Ascending aorta (tissue), 2 donors: Measurements from ENCODE around the gene PNMA8A. TPM values are rescaled to one million over a fixed set of nuclear protein-coding genes. Genes with fewer than 3 reads are reported as not detected.
A peak's percentile ranks its signal among the peaks of the same experiment; 100 is the strongest.

Experiments
- DNase-seq, 2 donors: peaks; one replicate each; pipeline ENCODE4 v3.0.0-alpha.2; 2019; ENCODE audit warnings: low spot score in 2 of 2
- H3K27ac ChIP-seq, 2 donors: fragments of 200-600 bp; sonication (generic); one replicate each; pipeline ENCODE4 v1.5.1; 2016 to 2017; ENCODE audit warnings: mild to moderate bottlenecking in 1 of 2
- H3K27me3 ChIP-seq: fragments of 200-600 bp; sonication (generic); one replicate; pipeline ENCODE4 v1.5.1; 2017
- H3K36me3 ChIP-seq, 2 donors: fragments of 200-600 bp; sonication (generic); one replicate each; pipeline ENCODE4 v1.5.1; 2016
- H3K4me1 ChIP-seq, 2 donors: fragments of 200-600 bp; sonication (generic); one replicate each; pipeline ENCODE4 v1.5.1; 2016 to 2017; ENCODE audit warnings: mild to moderate bottlenecking in 1 of 2
- H3K4me3 ChIP-seq, 2 donors: fragments of 200-600 bp; sonication (generic); one replicate each; pipeline ENCODE4 v1.5.1; 2016 to 2017; ENCODE audit warnings: mild to moderate bottlenecking in 1 of 2
- H3K9me3 ChIP-seq, 2 donors: fragments of 200-600 bp; sonication (generic); one replicate each; pipeline ENCODE4 v1.5.1; 2016
- intact Hi-C: fragments of 100-400 bp; cut with DNase I; formaldehyde crosslinking; loops from one replicate; pipeline ENCODE4 v1.15.1; 2023
- total RNA-seq: library from RNA; depleted of rRNA; stranded (reverse); fragments of >200 nt; gene quantifications from one replicate; pipeline ENCODE4 v1.1.0, GENCODE V29; 2016
- TF ChIP-seq, protein P1 (sequence below), 3 experiments: fragments of 200-600 bp in 2 of 3; fragments of 450-650 bp in 1 of 3; sonication (generic) in 2 of 3; IDR thresholded peaks; one replicate each; pipeline ENCODE4 v1.5.1; 2016 to 2019; ENCODE audit warnings: antibody characterized with exemption in 3 of 3, mild to moderate bottlenecking in 1 of 3, moderate library complexity in 1 of 3

The PNMA8A gene
- total RNA-seq, 1 donor from 2014 or later, result 0.53 TPM

DNA sequence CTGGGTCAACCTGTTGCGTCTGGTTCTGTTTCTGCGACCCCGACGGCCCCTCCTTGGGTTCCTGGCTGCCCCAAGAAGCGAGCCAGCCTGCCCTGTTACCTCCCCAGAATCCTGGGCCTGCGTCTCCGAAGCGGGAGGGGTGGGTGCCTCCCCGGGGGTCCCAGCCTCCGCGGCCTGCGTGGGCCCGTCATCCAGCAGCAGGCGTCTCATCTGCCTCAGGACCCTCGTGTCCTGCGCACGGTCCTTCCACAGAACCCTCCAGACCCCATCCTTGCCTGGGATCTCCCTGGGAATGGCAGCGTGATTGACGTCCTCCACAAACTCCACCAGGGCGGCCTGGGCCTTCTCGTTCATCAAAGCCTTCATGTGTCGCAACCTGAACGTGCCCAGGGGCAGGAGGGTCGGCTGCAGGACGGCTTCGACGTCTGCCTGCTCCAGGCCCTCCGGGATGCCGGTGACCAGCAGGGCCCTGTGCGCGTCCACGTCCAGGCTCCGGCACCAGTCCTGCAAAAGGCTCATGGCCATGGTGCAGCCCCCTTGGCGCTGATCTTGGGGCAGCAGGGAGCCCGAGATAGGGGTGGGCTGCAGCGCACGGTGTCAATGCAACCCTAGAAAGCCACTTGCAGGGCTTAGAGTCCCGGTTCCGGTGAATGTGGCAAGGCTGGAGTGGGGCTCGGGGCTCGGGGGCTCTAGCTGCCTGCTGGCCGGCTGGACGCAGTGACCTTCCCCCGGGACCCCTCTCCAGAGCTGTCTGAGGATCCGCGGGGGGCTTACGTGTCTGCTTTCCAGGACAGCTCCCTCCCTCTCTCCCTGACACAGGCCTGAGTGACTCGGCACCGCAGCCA is 23.8 kb upstream of the PNMA8A start:
- intact Hi-C loops, result no loop called here
- H3K27ac ChIP-seq, result peak overlapping the region in 1 of 2 donors; percentile 41
- no peaks in the 10 kb centered on the region for H3K36me3 ChIP-seq
- DNase-seq, result no peak
- no peaks in the 10 kb centered on the region for H3K27me3 ChIP-seq
- TF ChIP-seq, protein P1, sequence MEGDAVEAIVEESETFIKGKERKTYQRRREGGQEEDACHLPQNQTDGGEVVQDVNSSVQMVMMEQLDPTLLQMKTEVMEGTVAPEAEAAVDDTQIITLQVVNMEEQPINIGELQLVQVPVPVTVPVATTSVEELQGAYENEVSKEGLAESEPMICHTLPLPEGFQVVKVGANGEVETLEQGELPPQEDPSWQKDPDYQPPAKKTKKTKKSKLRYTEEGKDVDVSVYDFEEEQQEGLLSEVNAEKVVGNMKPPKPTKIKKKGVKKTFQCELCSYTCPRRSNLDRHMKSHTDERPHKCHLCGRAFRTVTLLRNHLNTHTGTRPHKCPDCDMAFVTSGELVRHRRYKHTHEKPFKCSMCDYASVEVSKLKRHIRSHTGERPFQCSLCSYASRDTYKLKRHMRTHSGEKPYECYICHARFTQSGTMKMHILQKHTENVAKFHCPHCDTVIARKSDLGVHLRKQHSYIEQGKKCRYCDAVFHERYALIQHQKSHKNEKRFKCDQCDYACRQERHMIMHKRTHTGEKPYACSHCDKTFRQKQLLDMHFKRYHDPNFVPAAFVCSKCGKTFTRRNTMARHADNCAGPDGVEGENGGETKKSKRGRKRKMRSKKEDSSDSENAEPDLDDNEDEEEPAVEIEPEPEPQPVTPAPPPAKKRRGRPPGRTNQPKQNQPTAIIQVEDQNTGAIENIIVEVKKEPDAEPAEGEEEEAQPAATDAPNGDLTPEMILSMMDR (IDR thresholded peaks at IDR 0.05), result no peak
- H3K4me3 ChIP-seq, result peak overlapping the region; percentile 27 to 63
- peaks cover 7 to 16% of the 10 kb centered on the region in 2 donors for H3K4me1 ChIP-seq
- no peaks in the 10 kb centered on the region for H3K9me3 ChIP-seq

DNA sequence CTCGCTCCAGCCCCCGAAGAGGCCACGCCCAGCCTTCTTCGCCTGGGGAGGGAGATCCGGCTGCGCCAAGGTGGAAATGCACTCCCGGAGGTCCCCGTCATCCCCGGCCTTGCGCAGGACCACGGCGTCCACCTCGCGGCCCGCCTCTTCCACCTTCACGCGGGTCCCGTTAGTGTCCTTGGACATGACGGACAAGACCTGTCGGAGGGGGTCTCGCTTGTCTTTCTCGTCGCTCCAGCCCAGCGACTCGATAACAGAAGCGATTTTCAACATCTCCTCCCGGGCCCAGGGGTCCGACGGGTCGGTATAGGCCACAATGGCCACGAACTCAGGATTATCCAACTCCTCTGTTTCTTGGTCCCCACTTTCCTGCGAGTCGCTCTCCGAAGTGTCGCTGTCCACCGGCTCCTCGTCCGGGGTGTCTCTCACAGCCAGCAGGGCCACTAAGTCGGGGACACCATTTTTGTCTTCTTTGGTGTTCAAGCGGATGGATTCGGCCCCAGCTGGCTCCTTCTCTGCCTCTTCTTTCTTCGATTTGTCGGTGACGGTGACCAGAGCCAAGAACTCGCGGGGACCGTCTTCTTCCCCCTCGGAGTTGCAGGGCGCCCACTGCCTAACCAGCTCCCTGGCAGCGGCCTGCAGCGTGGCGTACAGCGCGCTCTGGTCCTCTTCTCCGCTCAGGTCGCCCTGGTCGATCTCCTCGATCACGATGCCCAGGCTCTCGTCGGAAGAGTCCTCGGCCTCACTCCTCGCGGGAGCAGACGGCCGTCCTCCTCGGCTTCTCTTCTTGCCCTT is 23.0 kb upstream of the PNMA8A start:
- intact Hi-C loops, result no loop called here
- TF ChIP-seq, protein P1 (IDR thresholded peaks at IDR 0.05), result no peak
- DNase-seq, result no peak
- Histone ChIP-seq H3K4me3 (peak overlapping the region; percentile 45 to 65), H3K9me3 (no peaks in the 10 kb centered on the region), H3K27me3 (no peaks in the 10 kb centered on the region), H3K36me3 (no peaks in the 10 kb centered on the region), H3K4me1 (peaks cover 12 to 22% of the 10 kb centered on the region in 2 donors), H3K27ac (no peak overlapping the region)

DNA sequence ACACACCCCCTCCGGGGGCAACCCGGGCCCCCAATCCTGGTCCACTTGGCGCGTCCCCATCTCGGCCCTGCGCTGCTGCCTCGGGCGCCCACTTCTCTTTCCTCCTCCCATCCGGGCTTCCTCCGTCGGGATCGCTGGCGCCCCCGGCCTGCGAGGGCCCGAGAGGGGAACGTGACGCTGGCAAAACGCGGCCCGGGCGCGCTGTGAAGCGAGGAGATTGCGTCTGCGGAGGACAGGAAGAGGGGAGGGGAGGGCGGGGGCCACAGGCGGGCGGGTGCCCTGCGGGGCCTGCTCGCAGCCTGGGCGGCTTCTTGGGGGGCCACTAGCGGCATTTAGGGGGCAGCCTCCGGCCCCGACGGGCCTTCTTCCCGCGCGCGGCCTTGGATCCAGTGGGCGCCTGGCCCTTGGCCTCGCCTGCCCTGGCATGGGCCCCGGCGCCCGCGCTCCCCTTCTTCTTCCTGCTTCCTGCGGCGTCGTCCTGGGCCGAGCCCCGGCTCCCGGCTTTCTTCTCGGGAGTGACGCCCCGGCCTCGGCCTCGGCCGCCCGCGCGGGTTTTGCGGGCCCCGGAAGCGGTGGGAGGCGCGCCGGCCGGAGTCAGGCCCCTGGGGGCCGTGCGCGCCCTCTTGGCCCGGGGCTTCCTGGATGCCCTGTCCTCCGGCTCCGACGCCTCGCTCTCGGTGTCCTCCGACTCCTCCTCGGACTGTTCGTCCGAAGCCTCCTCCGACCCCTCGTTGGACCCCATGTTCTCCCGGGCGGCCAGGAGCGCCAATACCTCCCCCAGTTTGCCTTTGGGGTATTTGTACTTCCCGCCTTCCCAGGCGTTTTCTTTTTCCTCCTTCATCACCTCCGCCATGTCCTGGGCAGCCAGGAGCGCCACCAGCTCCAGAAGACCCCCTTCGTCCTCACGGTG is 22.1 kb upstream of the PNMA8A start:
- Histone ChIP-seq H3K27me3 (no peaks in the 10 kb centered on the region), H3K4me3 (peak overlapping the region; percentile 45 to 65)
- no peak for DNase-seq

DNA sequence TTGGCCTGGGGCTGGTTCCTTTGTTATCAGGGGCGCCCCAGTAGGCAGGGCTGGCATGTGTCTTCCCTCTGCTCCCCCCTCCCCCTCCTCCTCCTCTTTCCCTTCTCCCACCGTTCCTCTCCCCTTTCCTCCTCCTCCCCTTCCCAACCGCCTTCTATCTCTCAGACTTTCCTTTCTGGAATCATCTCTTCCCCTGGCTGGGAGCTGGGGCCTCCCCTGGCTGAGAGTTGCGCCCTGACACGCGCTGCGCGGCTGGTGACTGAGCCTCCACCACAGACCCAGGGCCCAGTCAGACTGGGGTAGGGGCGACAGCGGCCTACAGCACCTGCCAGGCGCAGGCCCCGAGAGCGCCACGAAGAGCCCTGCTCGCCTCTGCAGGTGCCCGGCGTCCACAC is 21.5 kb upstream of the PNMA8A start:
- peak overlapping the region; percentile 45 to 65 for H3K4me3 ChIP-seq
- TF ChIP-seq, protein P1 (IDR thresholded peaks at IDR 0.05), result no peak
- H3K27ac ChIP-seq, result peak overlapping the region in 1 of 2 donors; percentile 19
- DNase-seq, result no peak
- H3K36me3 ChIP-seq, result no peaks in the 10 kb centered on the region
- H3K9me3 ChIP-seq, result no peaks in the 10 kb centered on the region
- peaks cover 15 to 27% of the 10 kb centered on the region in 2 donors for H3K4me1 ChIP-seq
- H3K27me3 ChIP-seq, result no peaks in the 10 kb centered on the region
- intact Hi-C loops, result no loop called here

More for the DNA sequence above, 22.1 kb upstream of the PNMA8A start:
- Histone ChIP-seq H3K9me3 (no peaks in the 10 kb centered on the region), H3K27ac (peak overlapping the region; percentile 14 to 19), H3K36me3 (no peaks in the 10 kb centered on the region), H3K4me1 (peaks cover 15 to 25% of the 10 kb centered on the region in 2 donors)
- TF ChIP-seq, protein P1 (IDR thresholded peaks at IDR 0.05), result no peak
- intact Hi-C loops, result no loop called here
